H1 (cell line): ENCODE results near the gene NOP16. TPM values are rescaled to one million over a fixed set of nuclear protein-coding genes. Genes with fewer than 3 reads are reported as not detected.

Source experiments
- CTCF ChIA-PET: fragments of 300-600 bp; sonication (Branson Sonifier 250); formaldehyde crosslinking; loops from one replicate; lab custom pipeline; 2021; ENCODE audit not compliant: partially characterized antibody; lab: Charles Lee
- POLR2A ChIA-PET: fragments of 300-600 bp; sonication (Branson Sonifier 250); formaldehyde crosslinking; loops from one replicate; lab custom pipeline; 2021; ENCODE audit warnings: inconsistent platforms; ENCODE audit not compliant: partially characterized antibody; lab: Charles Lee
- DNase-seq, 2 experiments: peaks; one replicate each; pipeline versions ENCODE4 v3.0.0 to v3.0.0-alpha.2; 2010 to 2022; ENCODE audit warnings: low spot score in 2 of 2, low read depth in 1 of 2, mixed read lengths in 1 of 2
- FAIRE-seq: peaks from 2 replicates; lab custom pipeline; 2011; peaks lifted over from hg19 to GRCh38; lab: Jason Lieb, UNC
- H2AFZ ChIP-seq: 2 replicates; pipeline ENCODE4 v1.8.1; 2012; ENCODE audit warnings: low read length, inconsistent platforms
- H2AK5ac ChIP-seq: 2 replicates; pipeline ENCODE4 v1.6.1; 2013; ENCODE audit warnings: low read depth, low read length
- H2BK120ac ChIP-seq: replicated peaks from 2 replicates; pipeline ENCODE3; 2013; ENCODE audit warnings: low read depth, low read length, inconsistent platforms
- H2BK12ac ChIP-seq: 2 replicates; pipeline ENCODE4 v1.6.1; 2013; ENCODE audit warnings: low read depth, low read length
- H2BK15ac ChIP-seq: 2 replicates; pipeline ENCODE4 v1.6.1; 2013; ENCODE audit warnings: low read length
- H2BK20ac ChIP-seq: 2 replicates; pipeline ENCODE4 v1.6.1; 2013; ENCODE audit warnings: low read length
- H2BK5ac ChIP-seq: 2 replicates; pipeline ENCODE4 v1.6.1; 2013; ENCODE audit warnings: low read depth, low read length
- H3K14ac ChIP-seq: 2 replicates; pipeline ENCODE4 v1.6.1; 2013; ENCODE audit warnings: inconsistent platforms; ENCODE audit not compliant: insufficient read length
- H3K18ac ChIP-seq: 2 replicates; pipeline ENCODE4 v1.6.1; 2013; ENCODE audit warnings: low read length; ENCODE audit errors: extremely low read depth
- H3K23ac ChIP-seq: 2 replicates; pipeline ENCODE4 v1.6.1; 2013; ENCODE audit warnings: inconsistent platforms; ENCODE audit not compliant: insufficient read length
- H3K23me2 ChIP-seq: 2 replicates; pipeline ENCODE4 v1.6.1; 2013; ENCODE audit warnings: low read depth, low read length
- H3K27ac ChIP-seq: 2 replicates; pipeline ENCODE4 v1.6.1; 2011; ENCODE audit warnings: low read depth, low read length, inconsistent platforms
- H3K27me3 ChIP-seq, 4 experiments: replicated peaks in 1 of 4; 1 replicate in 1 of 4; 2 replicates in 3 of 4; pipeline versions ENCODE4 v1.6.1 to v1.8.1; 2011 to 2013; ENCODE audit warnings: low read length in 3 of 4, mild to moderate bottlenecking in 3 of 4, inconsistent platforms in 2 of 4, mixed read lengths in 2 of 4, moderate library complexity in 1 of 4; ENCODE audit not compliant: control insufficient read depth in 3 of 4, insufficient read depth in 3 of 4; ENCODE audit errors: extremely low read depth in 1 of 4
- H3K36me3 ChIP-seq, 4 experiments: 2 replicates each; pipeline versions ENCODE4 v1.6.1 to v1.8.1; 2011 to 2013; ENCODE audit warnings: mild to moderate bottlenecking in 4 of 4, low read length in 3 of 4, moderate library complexity in 2 of 4, control low read depth in 1 of 4, inconsistent platforms in 1 of 4; ENCODE audit not compliant: insufficient read depth in 4 of 4, control insufficient read depth in 2 of 4
- H3K4ac ChIP-seq: replicated peaks from 2 replicates; pipeline ENCODE3; 2013; ENCODE audit warnings: low read length, low read depth, mixed read lengths, inconsistent platforms; ENCODE audit not compliant: insufficient read length
- H3K4me1 ChIP-seq, 4 experiments: replicated peaks in 1 of 4; 1 replicate in 1 of 4; 2 replicates in 3 of 4; pipeline versions ENCODE4 v1.6.1 to v1.8.1; 2011 to 2013; ENCODE audit warnings: low read length in 3 of 4, inconsistent platforms in 2 of 4, mixed read lengths in 1 of 4; ENCODE audit not compliant: insufficient read depth in 4 of 4, control insufficient read depth in 3 of 4
- H3K4me2 ChIP-seq, 2 experiments: 2 replicates each; pipeline versions ENCODE4 v1.6.1 to v1.8.1; 2011 to 2013; ENCODE audit warnings: low read depth in 2 of 2, low read length in 2 of 2, control low read depth in 1 of 2, inconsistent platforms in 1 of 2, mild to moderate bottlenecking in 1 of 2; ENCODE audit not compliant: insufficient read depth in 1 of 2
- H3K4me3 ChIP-seq, 4 experiments: fragments of 200-600, 300-600 bp in 1 of 4; sonication (generic), shearing (Covaris generic), sonication (Bioruptor Twin) in 1 of 4; 2 replicates each; pipeline versions ENCODE4 v1.5.1 to v1.8.1; 2011 to 2016; ENCODE audit warnings: low read length in 4 of 4, low read depth in 3 of 4, control low read depth in 2 of 4, inconsistent platforms in 2 of 4, mild to moderate bottlenecking in 2 of 4, mixed read lengths in 1 of 4, moderate library complexity in 1 of 4; ENCODE audit not compliant: insufficient read depth in 2 of 4; ENCODE audit errors: extremely low read depth in 1 of 4
- H3K56ac ChIP-seq: replicated peaks from 2 replicates; pipeline ENCODE3; 2013; ENCODE audit warnings: low read depth, mild to moderate bottlenecking, mixed read lengths, low read length, inconsistent platforms; ENCODE audit not compliant: insufficient read length
- H3K79me1 ChIP-seq: 2 replicates; pipeline ENCODE4 v1.6.1; 2013; ENCODE audit warnings: low read depth, low read length, control low read depth
- H3K79me2 ChIP-seq, 2 experiments: 2 replicates each; pipeline versions ENCODE4 v1.6.1 to v1.8.1; 2012 to 2013; ENCODE audit warnings: low read length in 2 of 2, mild to moderate bottlenecking in 2 of 2, inconsistent platforms in 1 of 2; ENCODE audit not compliant: insufficient read depth in 2 of 2, control insufficient read depth in 1 of 2
- H3K9ac ChIP-seq, 4 experiments: replicated peaks in 1 of 4; 1 replicate in 1 of 4; 2 replicates in 3 of 4; pipeline versions ENCODE4 v1.6.1 to v1.8.1; 2011 to 2013; ENCODE audit warnings: low read depth in 3 of 4, low read length in 3 of 4, control low read depth in 2 of 4, mild to moderate bottlenecking in 2 of 4, moderate library complexity in 2 of 4, inconsistent platforms in 1 of 4; ENCODE audit errors: extremely low read depth in 1 of 4
- H3K9me3 ChIP-seq, 2 experiments: 2 replicates each; pipeline versions ENCODE4 v1.6.1 to v1.8.1; 2012 to 2013; ENCODE audit warnings: mild to moderate bottlenecking in 2 of 2, moderate library complexity in 2 of 2, control low read depth in 1 of 2, inconsistent platforms in 1 of 2, low read depth in 1 of 2, low read length in 1 of 2, mixed read lengths in 1 of 2; ENCODE audit not compliant: insufficient read depth in 2 of 2
- H4K20me1 ChIP-seq, 2 experiments: replicated peaks in 1 of 2; 2 replicates each; pipeline versions ENCODE3 to v1.8.1; 2011 to 2013; ENCODE audit warnings: inconsistent platforms in 2 of 2, low read length in 2 of 2, mild to moderate bottlenecking in 1 of 2; ENCODE audit not compliant: insufficient read depth in 2 of 2, control insufficient read depth in 1 of 2
- H4K5ac ChIP-seq: 2 replicates; pipeline ENCODE4 v1.6.1; 2013; ENCODE audit warnings: low read length, low read depth, mixed read lengths, inconsistent platforms; ENCODE audit not compliant: insufficient read length
- H4K8ac ChIP-seq: 2 replicates; pipeline ENCODE4 v1.8.0; 2013; ENCODE audit warnings: mild to moderate bottlenecking, moderate library complexity, low read length, inconsistent platforms; ENCODE audit not compliant: insufficient read depth; ENCODE audit errors: extremely low read depth
- H4K91ac ChIP-seq: replicated peaks from 2 replicates; pipeline ENCODE3; 2013; ENCODE audit warnings: low read length, mixed read lengths, inconsistent platforms; ENCODE audit not compliant: insufficient read length
- CTBP2 ChIP-seq: IDR thresholded peaks from 2 replicates; pipeline ENCODE4 v1.7.0; 2011; ENCODE audit warnings: borderline replicate concordance, mild to moderate bottlenecking, moderate library complexity, mixed read lengths, low read length; ENCODE audit not compliant: insufficient read depth, insufficient read length
- EGR1 ChIP-seq: IDR thresholded peaks from 2 replicates; pipeline ENCODE4 v1.6.1; 2011; ENCODE audit warnings: low read depth, low read length, borderline replicate concordance
- KDM1A ChIP-seq: fragments of 200-600, 300-600 bp; sonication (generic); IDR thresholded peaks from 2 replicates; pipeline ENCODE4 v1.7.1; 2016; ENCODE audit warnings: mild to moderate bottlenecking, low read length, borderline replicate concordance
- KDM4A ChIP-seq: IDR thresholded peaks from one replicate; pipeline ENCODE4 v1.7.1; 2012; ENCODE audit warnings: low read depth, mild to moderate bottlenecking, moderate library complexity, low read length, inconsistent platforms; ENCODE audit not compliant: severe bottlenecking
- KDM5A ChIP-seq: fragments of 200-600 bp; IDR thresholded peaks from 2 replicates; pipeline ENCODE4 v1.7.1; 2012; ENCODE audit warnings: mild to moderate bottlenecking, low read length, inconsistent platforms, mixed read lengths
- NANOG ChIP-seq: IDR thresholded peaks from 2 replicates; pipeline ENCODE4 v1.6.1; 2011; ENCODE audit warnings: low read length, low read depth, mild to moderate bottlenecking, inconsistent platforms; ENCODE audit not compliant: insufficient read depth, poor library complexity, severe bottlenecking
- TAF1 ChIP-seq: IDR thresholded peaks from 2 replicates; pipeline ENCODE4 v1.6.1; 2011; ENCODE audit warnings: mild to moderate bottlenecking, low read depth, low read length
- TBP ChIP-seq: IDR thresholded peaks from 2 replicates; pipeline ENCODE4 v1.6.1; 2011; ENCODE audit warnings: low read depth, low read length, improper control_type of control experiment
- WGBS, 2 experiments: shearing (Covaris generic) in 1 of 2; methylation state at CpG; one replicate each; pipeline versions ENCODE4 v1.1.6 to v1.1.7; 2013 to 2015; ENCODE audit warnings: low lambda C conversion rate in 2 of 2, mixed read lengths in 2 of 2, inconsistent platforms in 1 of 2, low coverage in 1 of 2, missing lambda C conversion rate in 1 of 2; ENCODE audit not compliant: insufficient replicate concordance in 2 of 2, insufficient coverage in 1 of 2, insufficient read length in 1 of 2; ENCODE audit errors: extremely low coverage in 1 of 2, missing lambda C conversion rate in 1 of 2; 5-methylcytosine and 5-hydroxymethylcytosine counted together
- polyA plus RNA-seq, 7 experiments: library from polyadenylated mRNA; depleted of rRNA in 3 of 7; stranded (reverse) in 5 of 7; unstranded in 2 of 7; fragments of >200 nt in 5 of 7; fragments of 200-250 nt in 2 of 7; gene quantifications; 1 replicate in 5 of 7; 2 replicates in 1 of 7; 4 replicates in 1 of 7; pipeline versions ENCODE4 v1.2.1 to v1.2.3, GENCODE V29; 2011 to 2013; ENCODE audit warnings: missing spikeins in 2 of 7, mixed read lengths in 2 of 7
- total RNA-seq: library from RNA; stranded (reverse); fragmentation: NEBNext Ultra II Directional; extraction: Animal tissue kit (Norgen Biotek cat#: 25700); gene quantifications from 2 replicates; pipeline ENCODE4 v1.2.1, GENCODE V29; 2021
- TF ChIP-seq, protein P1 (sequence below): IDR thresholded peaks from 2 replicates; pipeline ENCODE4 v1.6.1; 2011; ENCODE audit warnings: low read length, improper control_type of control experiment
- TF ChIP-seq, protein P2 (sequence below): IDR thresholded peaks from 2 replicates; pipeline ENCODE4 v1.6.1; 2012; ENCODE audit warnings: inconsistent platforms

Gene NOP16
- total and polyA plus RNA-seq, 2 of the 8 experiments (the other 6 are each of a cell fraction or from before 2014, with no cell fraction given) = 46.9 to 65.2 TPM

DNA sequence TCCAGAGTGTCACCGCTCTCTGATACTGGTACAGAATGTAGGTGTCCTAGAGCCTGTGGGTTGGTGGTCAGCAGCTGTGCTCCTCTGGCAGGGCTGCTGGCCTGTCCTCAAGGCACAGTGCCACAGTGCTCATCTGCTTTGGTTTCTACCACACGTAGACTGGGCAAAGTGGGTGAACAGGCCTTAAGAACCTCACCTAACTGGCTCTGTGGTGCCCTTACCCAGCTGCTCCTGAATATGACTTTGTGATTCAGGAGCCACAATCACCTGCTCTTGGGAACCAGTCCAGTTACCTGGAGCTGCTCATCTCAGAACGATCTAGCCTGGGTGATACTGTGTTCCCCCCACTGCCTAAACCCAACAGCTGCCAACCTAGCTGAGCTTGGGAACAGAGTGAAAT lies 6.4 kb downstream of the NOP16 start:
- H3K4ac ChIP-seq = no peak overlapping the region
- H3K9me3 ChIP-seq = no peaks in the 10 kb centered on the region
- no peak overlapping the region for H3K23ac ChIP-seq
- no peak overlapping the region for H4K91ac ChIP-seq
- no peak overlapping the region for H3K4me3 ChIP-seq
- H3K23me2 ChIP-seq = no peaks in the 10 kb centered on the region
- H2AK5ac ChIP-seq = no peak overlapping the region
- FAIRE-seq (no peak), DNase-seq (no peak)
- H3K56ac ChIP-seq = no peak overlapping the region
- 84% methylated on average over 3 of the region's 3 CpGs; no CpG with 5 or more reads in 1 of the 2 experiments for WGBS, 2 experiments
- H2BK5ac ChIP-seq = no peak overlapping the region
- H3K18ac ChIP-seq = no peak overlapping the region
- no peak overlapping the region for H4K5ac ChIP-seq
- no peak overlapping the region for H3K27ac ChIP-seq
- H3K4me1 ChIP-seq = no peaks in the 10 kb centered on the region; a peak in 1 of 7 replicates
- ChIA-PET CTCF (interaction anchor here (0.9 kb wide), 1 partner anchor 13 kb away, joined by 3 read pairs; no protein-coding TSS in a partner anchor), POLR2A (interaction anchor here (0.7 to 9.4 kb wide), 2 partner anchors 9 to 19 kb away, joined by 3 to 93 read pairs; no protein-coding TSS in a partner anchor)
- peaks cover 0 to 16% of the 10 kb centered on the region in 2 experiments for H3K79me2 ChIP-seq
- no peak overlapping the region for H2BK12ac ChIP-seq
- H4K8ac ChIP-seq = no peak overlapping the region
- 0 out of 2 replicates have a peak, but pooled peaks cover 2% of the 10 kb centered on the region for H3K79me1 ChIP-seq
- no peak overlapping the region for H2BK120ac ChIP-seq
- H2BK15ac ChIP-seq = no peak overlapping the region
- peaks cover 26 to 52% (median 35%) of the 10 kb centered on the region in 4 experiments for H3K36me3 ChIP-seq
- no peak overlapping the region for H2BK20ac ChIP-seq
- H2AFZ ChIP-seq = no peak overlapping the region
- H4K20me1 ChIP-seq = peaks cover 6 to 8% of the 10 kb centered on the region in 2 experiments
- TF ChIP-seq KDM4A (no peak), KDM1A (no peak), NANOG (no peak), CTBP2 (no peak), EGR1 (no peak), TBP (no peak), TAF1 (no peak), KDM5A (no peak)
- TF ChIP-seq, protein P1, sequence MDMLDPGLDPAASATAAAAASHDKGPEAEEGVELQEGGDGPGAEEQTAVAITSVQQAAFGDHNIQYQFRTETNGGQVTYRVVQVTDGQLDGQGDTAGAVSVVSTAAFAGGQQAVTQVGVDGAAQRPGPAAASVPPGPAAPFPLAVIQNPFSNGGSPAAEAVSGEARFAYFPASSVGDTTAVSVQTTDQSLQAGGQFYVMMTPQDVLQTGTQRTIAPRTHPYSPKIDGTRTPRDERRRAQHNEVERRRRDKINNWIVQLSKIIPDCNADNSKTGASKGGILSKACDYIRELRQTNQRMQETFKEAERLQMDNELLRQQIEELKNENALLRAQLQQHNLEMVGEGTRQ = no peak
- TF ChIP-seq, protein P2, sequence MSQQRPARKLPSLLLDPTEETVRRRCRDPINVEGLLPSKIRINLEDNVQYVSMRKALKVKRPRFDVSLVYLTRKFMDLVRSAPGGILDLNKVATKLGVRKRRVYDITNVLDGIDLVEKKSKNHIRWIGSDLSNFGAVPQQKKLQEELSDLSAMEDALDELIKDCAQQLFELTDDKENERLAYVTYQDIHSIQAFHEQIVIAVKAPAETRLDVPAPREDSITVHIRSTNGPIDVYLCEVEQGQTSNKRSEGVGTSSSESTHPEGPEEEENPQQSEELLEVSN = no peak
- H3K4me2 ChIP-seq = no peak overlapping the region
- no peaks in the 10 kb centered on the region for H3K27me3 ChIP-seq
- H3K9ac ChIP-seq = no peak overlapping the region
- no peak overlapping the region for H3K14ac ChIP-seq
